ENCODE results near the gene MAPK11.

GRCh38 chr22:50284479-50284878, 14.3 kb upstream of the MAPK11 start:
- TF ChIP-seq, protein P1, sequence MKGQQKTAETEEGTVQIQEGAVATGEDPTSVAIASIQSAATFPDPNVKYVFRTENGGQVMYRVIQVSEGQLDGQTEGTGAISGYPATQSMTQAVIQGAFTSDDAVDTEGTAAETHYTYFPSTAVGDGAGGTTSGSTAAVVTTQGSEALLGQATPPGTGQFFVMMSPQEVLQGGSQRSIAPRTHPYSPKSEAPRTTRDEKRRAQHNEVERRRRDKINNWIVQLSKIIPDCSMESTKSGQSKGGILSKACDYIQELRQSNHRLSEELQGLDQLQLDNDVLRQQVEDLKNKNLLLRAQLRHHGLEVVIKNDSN (CRISPR knock-in tag; IDR thresholded peaks at IDR 0.05) = no peak
- no peak for TF ChIP-seq NCOR1 (IDR thresholded peaks at IDR 0.05)
- no peak for TF ChIP-seq CBFA2T2 (conservative IDR thresholded peaks at IDR 0.05)
- TF ChIP-seq CTCF (IDR thresholded peaks at IDR 0.05 in 2 of 3, conservative IDR thresholded peaks at IDR 0.05 in 1 of 3; ENCODE audit: insufficient read depth in 2 of 3, low read depth in 1 of 3, low read length in 3 of 3) = no peak
- no peak for TF ChIP-seq SAFB (IDR thresholded peaks at IDR 0.05; ENCODE audit: borderline replicate concordance, low read depth, low read length)
- no peak for TF ChIP-seq KAT7 (CRISPR knock-in tag; IDR thresholded peaks at IDR 0.05; ENCODE audit: borderline replicate concordance)
- no peak for TF ChIP-seq ATF7 (IDR thresholded peaks at IDR 0.05)
- no peak for TF ChIP-seq SIN3A (IDR thresholded peaks at IDR 0.05; ENCODE audit: borderline replicate concordance in 2 of 2, control insufficient read depth in 1 of 2, low read depth in 2 of 2, low read length in 2 of 2)
- TF ChIP-seq, protein P2, sequence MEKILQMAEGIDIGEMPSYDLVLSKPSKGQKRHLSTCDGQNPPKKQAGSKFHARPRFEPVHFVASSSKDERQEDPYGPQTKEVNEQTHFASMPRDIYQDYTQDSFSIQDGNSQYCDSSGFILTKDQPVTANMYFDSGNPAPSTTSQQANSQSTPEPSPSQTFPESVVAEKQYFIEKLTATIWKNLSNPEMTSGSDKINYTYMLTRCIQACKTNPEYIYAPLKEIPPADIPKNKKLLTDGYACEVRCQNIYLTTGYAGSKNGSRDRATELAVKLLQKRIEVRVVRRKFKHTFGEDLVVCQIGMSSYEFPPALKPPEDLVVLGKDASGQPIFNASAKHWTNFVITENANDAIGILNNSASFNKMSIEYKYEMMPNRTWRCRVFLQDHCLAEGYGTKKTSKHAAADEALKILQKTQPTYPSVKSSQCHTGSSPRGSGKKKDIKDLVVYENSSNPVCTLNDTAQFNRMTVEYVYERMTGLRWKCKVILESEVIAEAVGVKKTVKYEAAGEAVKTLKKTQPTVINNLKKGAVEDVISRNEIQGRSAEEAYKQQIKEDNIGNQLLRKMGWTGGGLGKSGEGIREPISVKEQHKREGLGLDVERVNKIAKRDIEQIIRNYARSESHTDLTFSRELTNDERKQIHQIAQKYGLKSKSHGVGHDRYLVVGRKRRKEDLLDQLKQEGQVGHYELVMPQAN (IDR thresholded peaks at IDR 0.05; ENCODE audit: borderline replicate concordance) = no peak
- TF ChIP-seq, protein P3, sequence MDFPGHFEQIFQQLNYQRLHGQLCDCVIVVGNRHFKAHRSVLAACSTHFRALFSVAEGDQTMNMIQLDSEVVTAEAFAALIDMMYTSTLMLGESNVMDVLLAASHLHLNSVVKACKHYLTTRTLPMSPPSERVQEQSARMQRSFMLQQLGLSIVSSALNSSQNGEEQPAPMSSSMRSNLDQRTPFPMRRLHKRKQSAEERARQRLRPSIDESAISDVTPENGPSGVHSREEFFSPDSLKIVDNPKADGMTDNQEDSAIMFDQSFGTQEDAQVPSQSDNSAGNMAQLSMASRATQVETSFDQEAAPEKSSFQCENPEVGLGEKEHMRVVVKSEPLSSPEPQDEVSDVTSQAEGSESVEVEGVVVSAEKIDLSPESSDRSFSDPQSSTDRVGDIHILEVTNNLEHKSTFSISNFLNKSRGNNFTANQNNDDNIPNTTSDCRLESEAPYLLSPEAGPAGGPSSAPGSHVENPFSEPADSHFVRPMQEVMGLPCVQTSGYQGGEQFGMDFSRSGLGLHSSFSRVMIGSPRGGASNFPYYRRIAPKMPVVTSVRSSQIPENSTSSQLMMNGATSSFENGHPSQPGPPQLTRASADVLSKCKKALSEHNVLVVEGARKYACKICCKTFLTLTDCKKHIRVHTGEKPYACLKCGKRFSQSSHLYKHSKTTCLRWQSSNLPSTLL (IDR thresholded peaks at IDR 0.05) = no peak
- no peak for TF ChIP-seq HOXB6 (CRISPR knock-in tag; IDR thresholded peaks at IDR 0.05; ENCODE audit: borderline replicate concordance)
- no peak for TF ChIP-seq IRF1 (CRISPR knock-in tag; IDR thresholded peaks at IDR 0.05; ENCODE audit: borderline replicate concordance)
- no peak for TF ChIP-seq RBBP5 (IDR thresholded peaks at IDR 0.05; ENCODE audit: borderline replicate concordance, insufficient read depth, low read length, poor library complexity, severe bottlenecking)

Data from K562 (cell line).